Activated gamma-delta T cell treated with Interleukin-2 at 50 U/mL for 16 hours (primary cell): ENCODE results near the gene GLRA2.

Source experiments
- DNase-seq: peaks from one replicate; pipeline ENCODE4 v3.0.0-alpha.2; 2020

GLRA2 gene

DNA sequence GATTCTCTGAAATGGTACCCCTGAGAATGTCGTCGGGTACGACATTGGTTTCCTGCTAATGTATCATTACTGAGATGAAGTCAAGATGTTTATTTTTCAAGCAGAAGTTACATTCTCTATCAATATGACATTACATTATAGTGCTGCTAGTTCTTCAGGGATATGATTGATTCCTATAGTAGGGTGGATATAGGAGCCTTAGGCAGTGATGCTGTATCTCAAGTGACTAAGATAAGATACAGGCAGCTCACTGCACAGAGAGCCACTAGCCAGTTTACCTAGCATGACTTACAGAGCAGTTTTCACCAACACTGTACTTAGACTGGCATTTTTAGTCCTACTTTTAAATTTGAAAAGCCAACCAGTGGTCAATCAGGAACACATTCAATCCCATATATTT lies 188.6 kb downstream of the GLRA2 start:
- DNase-seq: no peak

DNA sequence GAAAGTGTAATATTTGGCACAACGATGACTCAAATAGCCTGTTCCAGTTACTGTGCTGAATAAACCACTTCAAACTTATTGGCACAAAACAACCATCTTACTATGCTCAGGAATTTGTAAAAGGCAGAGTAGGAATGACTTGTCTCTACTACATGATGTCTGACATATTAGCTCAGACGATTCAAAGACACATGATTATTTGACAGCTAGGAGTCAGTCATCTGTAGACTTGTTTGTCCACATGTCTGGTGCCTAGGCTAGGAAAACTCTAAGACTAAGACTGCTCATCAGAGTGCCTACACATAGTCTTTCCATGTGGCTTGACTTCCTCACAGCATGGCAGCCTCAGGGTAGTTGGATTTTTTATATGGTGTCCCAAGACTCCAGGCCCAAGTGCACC lies 189.1 kb downstream of the GLRA2 start:
- DNase-seq: no peak

DNA sequence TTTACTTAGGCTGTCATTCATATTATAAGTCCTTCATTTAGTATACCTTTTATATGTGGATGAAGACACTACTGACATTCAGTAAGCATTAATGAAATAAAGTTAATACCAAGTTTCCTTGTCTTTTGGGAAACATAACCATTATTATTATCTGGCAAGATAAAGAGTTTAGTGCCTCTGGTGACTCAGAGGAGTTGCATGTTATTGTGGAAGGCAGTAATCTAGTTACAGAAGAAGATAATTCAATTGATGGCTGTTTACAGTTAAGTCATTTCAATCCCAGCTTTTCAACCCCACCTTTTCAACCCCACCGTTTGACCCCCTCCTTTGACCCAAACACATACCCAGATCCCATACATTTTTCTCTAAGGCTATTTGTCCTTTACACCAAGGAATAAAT lies 199.7 kb downstream of the GLRA2 start:
- DNase-seq: no peak

DNA sequence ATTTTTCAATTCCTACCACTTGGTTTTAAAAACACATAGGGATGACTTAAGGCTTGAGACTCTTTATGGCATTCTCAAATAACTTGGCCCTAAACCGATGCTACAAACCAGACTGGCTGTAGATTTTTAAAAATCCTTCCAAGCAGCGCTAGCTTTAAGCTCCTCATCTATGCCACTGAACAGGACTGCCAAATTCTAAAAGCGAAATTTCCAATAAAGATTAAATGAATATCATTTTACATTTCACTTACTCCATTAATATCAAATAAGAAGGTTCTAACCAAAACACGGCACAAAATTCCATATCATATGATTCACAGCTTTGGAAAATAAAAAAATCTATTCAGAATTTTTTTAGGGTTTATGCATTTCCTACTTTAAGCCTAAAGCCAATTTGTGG lies 209.3 kb downstream of the GLRA2 start:
- no peak for DNase-seq

DNA sequence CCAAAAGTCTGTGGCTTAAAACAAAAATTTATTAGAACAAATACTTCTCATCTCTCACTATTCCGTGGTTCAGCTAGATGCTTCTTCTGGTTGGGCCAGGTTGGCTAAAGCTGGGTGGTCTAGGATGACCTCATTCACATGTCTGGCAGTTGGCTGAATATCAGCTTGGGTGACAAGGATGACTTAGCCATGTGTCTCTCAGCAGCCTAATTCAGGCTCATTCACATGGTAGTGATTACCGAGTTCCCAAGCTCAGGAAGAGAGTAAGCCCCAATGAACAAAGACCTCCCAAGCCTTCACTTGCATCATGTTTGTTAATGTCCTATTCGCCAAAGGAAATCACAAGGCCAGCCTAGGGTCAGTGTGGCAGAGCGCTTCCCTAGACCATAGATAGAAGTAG lies 224.1 kb downstream of the GLRA2 start:
- no peak for DNase-seq

DNA sequence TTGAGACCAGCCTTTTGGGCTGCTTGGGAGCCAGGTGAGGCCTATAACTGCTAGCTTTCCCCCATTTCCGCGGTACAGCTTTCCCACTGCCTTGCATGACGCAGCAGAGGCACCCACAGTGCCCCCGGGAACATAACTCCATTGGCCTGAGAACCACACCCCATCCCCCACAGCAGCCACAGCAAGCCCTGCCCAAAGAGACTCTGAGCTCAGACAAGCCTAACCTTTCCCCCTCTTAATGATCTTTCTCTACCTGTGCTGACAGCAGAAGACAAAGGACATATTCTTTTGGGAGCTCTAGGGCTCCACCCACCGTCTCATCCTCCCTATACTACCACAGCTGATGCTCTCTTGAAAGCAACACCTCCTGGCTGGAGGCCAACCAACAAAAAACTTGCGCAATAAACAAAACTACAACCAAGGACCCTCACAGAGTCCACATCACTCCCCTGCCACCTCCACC lies 228.7 kb downstream of the GLRA2 start:
- no peak for DNase-seq

DNA sequence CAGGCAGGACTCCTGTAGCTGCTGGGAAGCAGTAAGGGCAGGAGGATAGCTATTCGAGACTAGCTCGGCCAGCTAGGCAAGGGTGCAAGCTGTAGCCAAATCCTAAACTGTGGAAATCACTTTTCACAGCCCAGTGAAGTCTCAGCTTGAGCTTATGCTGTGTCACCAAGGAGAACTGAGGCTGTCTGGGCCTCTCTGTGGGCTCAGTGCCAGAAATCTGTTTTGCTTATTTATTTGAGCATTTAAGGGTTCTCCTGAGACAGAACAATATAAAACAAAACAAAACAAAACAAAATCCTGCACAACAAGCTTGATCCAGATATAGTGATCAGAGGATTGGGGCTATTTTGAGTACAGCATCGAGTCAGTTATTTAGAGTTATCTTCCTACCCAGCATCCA lies 246.1 kb downstream of the GLRA2 start:
- no peak for DNase-seq

DNA sequence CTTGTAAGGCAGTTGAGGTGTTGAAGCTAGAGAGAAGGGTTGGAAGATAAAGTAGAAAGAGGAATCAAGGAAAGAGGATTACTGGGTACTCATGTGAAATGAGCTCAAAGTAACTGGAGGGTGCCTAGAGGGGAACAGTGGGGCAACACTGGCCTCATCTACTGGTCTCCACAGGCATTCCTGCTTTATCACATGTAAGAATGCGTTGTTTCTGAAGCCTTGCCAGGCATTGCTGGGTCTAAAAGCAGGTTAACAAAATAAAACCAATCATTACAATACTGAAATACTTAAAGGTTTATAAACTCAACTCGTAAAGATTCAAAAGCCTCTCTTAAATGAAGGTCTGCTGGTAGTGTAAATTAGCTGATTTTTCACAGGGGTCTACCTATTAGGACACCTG lies 247.6 kb downstream of the GLRA2 start:
- DNase-seq: no peak

DNA sequence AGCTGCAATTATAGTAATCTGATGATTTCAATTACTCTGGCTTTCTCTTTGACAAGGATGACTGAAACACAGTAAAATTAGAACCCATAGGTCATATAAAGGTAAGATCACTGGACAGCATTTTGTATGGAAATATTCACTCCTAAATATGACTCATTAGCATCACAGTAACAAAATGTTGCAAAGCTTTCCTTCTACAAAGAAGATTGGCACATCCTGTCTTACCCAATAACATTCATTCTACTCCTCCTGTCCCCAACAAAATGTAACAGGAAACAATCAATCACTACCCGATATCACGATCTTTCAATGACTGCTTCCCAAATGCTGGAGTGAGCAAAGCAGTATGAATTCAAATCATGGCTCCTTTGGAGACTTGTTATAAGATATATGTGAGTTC lies 248.2 kb downstream of the GLRA2 start:
- DNase-seq: no peak

DNA sequence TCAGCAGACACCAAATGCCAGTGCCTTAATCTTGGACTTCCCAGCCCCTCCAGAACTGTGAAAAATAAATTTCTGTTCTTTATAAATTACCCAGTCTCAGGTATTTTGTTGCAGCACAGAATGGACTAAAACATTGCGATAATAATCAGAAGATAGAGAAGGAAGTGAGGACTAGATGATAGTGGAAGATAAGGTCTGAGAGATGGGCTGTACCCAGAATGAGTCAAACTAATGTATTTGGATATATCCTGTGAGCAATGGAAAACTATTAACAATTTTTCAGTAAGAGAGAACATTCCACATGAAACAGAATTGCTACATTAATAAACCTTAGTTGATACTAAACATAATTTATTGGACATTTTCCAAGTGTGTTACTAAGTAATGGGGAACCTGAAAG lies 250.2 kb downstream of the GLRA2 start:
- no peak for DNase-seq
